Upper lobe of right lung (tissue), 1 donor: ENCODE measurements around the gene ZHX3. TPM values are rescaled to one million over a fixed set of nuclear protein-coding genes. Genes with fewer than 3 reads are reported as not detected.
"Not testable (repeated sequence)": the region's sequence is repeated elsewhere in the genome, so short reads cannot be mapped to it uniquely, and the experiment has no call there.

Experiments used
- ATAC-seq: fragments of 200-7000 bp; cut with Tn5 transposase; one replicate; pipeline ENCODE4 v1.9.1; 2020; ENCODE audit warnings: mild to moderate bottlenecking, moderate library complexity
- DNase-seq: peaks from one replicate; pipeline ENCODE4 v3.0.0-alpha.2; 2020
- H3K27ac ChIP-seq: fragments of 200-600 bp; one replicate; pipeline ENCODE4 v1.8.0; 2022
- H3K27me3 ChIP-seq: fragments of 200-600 bp; one replicate; pipeline ENCODE4 v1.8.0; 2022; ENCODE audit warnings: mild to moderate bottlenecking
- H3K36me3 ChIP-seq: fragments of 200-600 bp; one replicate; pipeline ENCODE4 v1.8.0; 2022
- H3K4me1 ChIP-seq: fragments of 200-600 bp; one replicate; pipeline ENCODE4 v1.8.0; 2022
- H3K4me3 ChIP-seq: fragments of 200-600 bp; one replicate; pipeline ENCODE4 v1.8.0; 2022; ENCODE audit warnings: mild to moderate bottlenecking
- H3K9me3 ChIP-seq: fragments of 200-600 bp; one replicate; pipeline ENCODE4 v1.8.0; 2022
- CTCF ChIP-seq: fragments of 200-600 bp; IDR thresholded peaks from one replicate; pipeline ENCODE4 v1.8.0; 2022; ENCODE audit warnings: antibody characterized with exemption
- intact Hi-C: fragments of 100-400 bp; cut with DNase I; formaldehyde crosslinking; loops from one replicate; pipeline ENCODE4 v1.11.0; 2022
- total RNA-seq: library from RNA; stranded (reverse); fragmentation: NEBNext Ultra II Directional; extraction: Animal tissue kit (Norgen Biotek cat#: 25700); gene quantifications from one replicate; pipeline ENCODE4 v1.2.1, GENCODE V29; 2021
- donor health status: DM: no; HTN: yes; CAD: no; lungs with severe emphysema.

Gene ZHX3
- total RNA-seq, 1 donor from 2014 or later, result 45.3 TPM

- DNase-seq (no peak), ATAC-seq (peak; percentile 45)
- Histone ChIP-seq H3K27ac (peak overlapping the region; percentile 87), H3K36me3 (no peaks in the 10 kb centered on the region), H3K9me3 (no peaks in the 10 kb centered on the region), H3K4me3 (no peak overlapping the region), H3K27me3 (no peaks in the 10 kb centered on the region), H3K4me1 (peaks cover 41% of the 10 kb centered on the region)
- intact Hi-C loops, result loop anchor here (10.0 kb wide), 1 partner anchor 90 kb away; no protein-coding TSS in a partner anchor
- TF ChIP-seq CTCF, result peak; percentile 22
These were observed 72.3 kb downstream of the ZHX3 start for GRCh38 chr20:41245086-41245707.

DNA sequence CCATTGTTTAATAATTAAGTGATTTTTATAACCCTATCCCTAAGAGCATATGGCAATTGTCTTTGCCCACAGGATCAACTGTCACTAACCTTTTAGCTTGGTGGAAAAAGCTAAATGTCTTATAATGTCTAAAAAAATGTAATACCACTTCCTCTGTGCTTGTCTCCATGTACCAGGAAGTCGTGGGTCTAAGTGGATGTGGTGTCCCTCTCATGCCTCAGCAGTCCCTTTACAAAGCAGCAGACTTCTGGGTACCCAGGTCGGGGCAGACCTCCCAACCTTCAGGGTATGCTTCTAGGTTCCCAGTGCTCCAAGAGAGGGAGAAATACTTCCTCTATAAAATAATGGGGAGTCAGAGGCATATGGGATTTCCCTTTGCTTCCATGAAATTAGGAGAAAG, 74.7 kb downstream of the ZHX3 start:
- Histone ChIP-seq H3K4me1 (peaks cover 23% of the 10 kb centered on the region), H3K36me3 (no peaks in the 10 kb centered on the region), H3K9me3 (no peaks in the 10 kb centered on the region), H3K27me3 (no peaks in the 10 kb centered on the region), H3K4me3 (no peak overlapping the region), H3K27ac (no peak overlapping the region)
- DNase-seq, result no peak
- intact Hi-C loops, result loop anchor here (10.0 kb wide), 1 partner anchor 92 kb away; no protein-coding TSS in a partner anchor
- no peak for ATAC-seq
- no peak for TF ChIP-seq CTCF

GRCh38 chr20:41242352-41242751, 75.2 kb downstream of the ZHX3 start:
- Histone ChIP-seq H3K27me3 (no peaks in the 10 kb centered on the region), H3K4me3 (no peak overlapping the region), H3K9me3 (no peaks in the 10 kb centered on the region), H3K36me3 (no peaks in the 10 kb centered on the region), H3K27ac (no peak overlapping the region), H3K4me1 (peaks cover 19% of the 10 kb centered on the region)
- no peak for ATAC-seq
- no peak for DNase-seq
- no peak for TF ChIP-seq CTCF
- intact Hi-C loops, result loop anchor here (10.0 kb wide), 1 partner anchor 92 kb away; no protein-coding TSS in a partner anchor

DNA sequence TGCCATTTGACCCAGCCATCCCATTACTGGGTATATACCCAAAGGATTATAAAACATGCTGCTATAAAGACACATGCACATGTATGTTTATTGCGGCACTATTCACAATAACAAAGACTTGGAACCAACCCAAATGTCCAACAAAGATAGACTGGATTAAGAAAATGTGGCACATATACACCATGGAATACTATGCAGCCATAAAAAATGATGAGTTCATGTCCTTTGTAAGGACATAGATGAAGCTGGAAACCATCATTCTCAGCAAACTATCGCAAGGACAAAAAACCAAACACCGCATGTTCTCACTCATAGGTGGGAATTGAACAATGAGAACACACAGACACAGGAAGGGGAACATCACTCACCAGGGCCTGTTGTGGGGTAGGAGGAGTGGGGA, 80.3 kb downstream of the ZHX3 start:
- H3K27ac ChIP-seq, H3K9me3 ChIP-seq, DNase-seq, intact Hi-C loops, ATAC-seq, H3K27me3 ChIP-seq, H3K4me3 ChIP-seq, H3K36me3 ChIP-seq: not testable (repeated sequence)
- H3K4me1 ChIP-seq, result peaks cover 27% of the 10 kb centered on the region

- H3K36me3 ChIP-seq, H3K27ac ChIP-seq, DNase-seq, ATAC-seq, intact Hi-C loops, H3K27me3 ChIP-seq, H3K9me3 ChIP-seq, H3K4me3 ChIP-seq: not testable (repeated sequence)
- peaks cover 31% of the 10 kb centered on the region for H3K4me1 ChIP-seq
These were observed 80.7 kb downstream of the ZHX3 start for GRCh38 chr20:41236818-41237217.

DNA sequence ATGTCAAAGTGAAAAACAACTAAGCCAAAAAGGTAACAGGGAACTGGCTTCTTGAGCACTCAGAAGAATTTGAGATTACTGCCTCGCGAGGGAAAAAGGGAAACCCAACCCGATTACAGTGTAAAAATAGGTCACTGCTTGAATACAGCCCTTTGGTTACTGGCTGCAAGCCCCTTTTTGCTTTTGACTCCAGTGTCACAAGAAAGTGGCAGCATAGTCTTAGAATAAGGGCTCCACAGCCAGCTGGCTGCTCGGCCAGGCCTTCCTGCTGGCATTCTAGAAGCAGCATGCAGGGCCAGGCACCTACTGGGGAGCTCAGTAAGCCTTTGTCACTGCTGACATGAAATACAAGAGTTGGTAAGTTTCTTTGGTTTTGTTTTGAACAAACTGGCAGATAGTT, 83.0 kb downstream of the ZHX3 start:
- ATAC-seq (no peak), DNase-seq (no peak)
- Histone ChIP-seq H3K36me3 (no peaks in the 10 kb centered on the region), H3K9me3 (no peaks in the 10 kb centered on the region), H3K27ac (peak overlapping the region; percentile 63), H3K4me1 (peaks cover 33% of the 10 kb centered on the region), H3K4me3 (no peak overlapping the region), H3K27me3 (no peaks in the 10 kb centered on the region)
- intact Hi-C loops, result no loop called here
- no peak for TF ChIP-seq CTCF

DNA sequence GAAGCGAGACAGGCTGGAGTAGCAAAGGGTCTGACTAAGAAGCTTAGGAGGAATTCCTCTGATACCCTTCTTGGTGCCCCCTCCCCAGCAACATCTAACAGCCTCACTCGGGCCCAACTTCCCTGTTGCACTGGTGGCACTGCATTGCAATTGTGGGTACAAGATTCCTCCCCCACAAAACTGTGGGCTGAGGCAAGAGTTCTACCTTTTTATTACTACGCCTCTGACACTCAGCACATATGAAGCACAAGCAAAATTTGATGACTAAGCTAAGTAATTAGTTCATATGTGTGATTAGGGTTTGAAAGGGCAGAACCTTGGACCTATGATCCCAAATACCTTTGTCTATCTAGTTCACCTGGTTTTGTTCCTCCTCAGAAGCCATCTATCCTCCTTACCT, 83.5 kb downstream of the ZHX3 start:
- H3K4me1 ChIP-seq, result peaks cover 35% of the 10 kb centered on the region
- H3K36me3 ChIP-seq, result no peaks in the 10 kb centered on the region
- H3K4me3 ChIP-seq, result no peak overlapping the region
- ATAC-seq, result no peak
- DNase-seq, result no peak
- no peaks in the 10 kb centered on the region for H3K9me3 ChIP-seq
- intact Hi-C loops, result no loop called here
- peak overlapping the region; percentile 63 for H3K27ac ChIP-seq
- TF ChIP-seq CTCF, result no peak
- no peaks in the 10 kb centered on the region for H3K27me3 ChIP-seq
